K562 (cell line): ENCODE data around the gene UBL5.

Source experiments
- CBFA2T3 ChIP-seq: fragments of 450-650 bp; IDR thresholded peaks from 2 replicates; pipeline ENCODE4 v1.6.1; 2017
- ZNF175 ChIP-seq: fragments of 200-800 bp; sonication (Bioruptor generic); IDR thresholded peaks from 2 replicates; pipeline ENCODE4 v1.6.1; 2016; ENCODE audit warnings: low read depth, mild to moderate bottlenecking, missing genetic modification characterization, missing compliant biosample characterization
- TF ChIP-seq, protein P1 (sequence below): fragments of 250-450 bp; sonication (Bioruptor Pico); IDR thresholded peaks from 2 replicates; pipeline ENCODE4 v1.8.0; 2022; ENCODE audit warnings: inconsistent platforms, mild to moderate bottlenecking, moderate library complexity, borderline replicate concordance

DNA sequence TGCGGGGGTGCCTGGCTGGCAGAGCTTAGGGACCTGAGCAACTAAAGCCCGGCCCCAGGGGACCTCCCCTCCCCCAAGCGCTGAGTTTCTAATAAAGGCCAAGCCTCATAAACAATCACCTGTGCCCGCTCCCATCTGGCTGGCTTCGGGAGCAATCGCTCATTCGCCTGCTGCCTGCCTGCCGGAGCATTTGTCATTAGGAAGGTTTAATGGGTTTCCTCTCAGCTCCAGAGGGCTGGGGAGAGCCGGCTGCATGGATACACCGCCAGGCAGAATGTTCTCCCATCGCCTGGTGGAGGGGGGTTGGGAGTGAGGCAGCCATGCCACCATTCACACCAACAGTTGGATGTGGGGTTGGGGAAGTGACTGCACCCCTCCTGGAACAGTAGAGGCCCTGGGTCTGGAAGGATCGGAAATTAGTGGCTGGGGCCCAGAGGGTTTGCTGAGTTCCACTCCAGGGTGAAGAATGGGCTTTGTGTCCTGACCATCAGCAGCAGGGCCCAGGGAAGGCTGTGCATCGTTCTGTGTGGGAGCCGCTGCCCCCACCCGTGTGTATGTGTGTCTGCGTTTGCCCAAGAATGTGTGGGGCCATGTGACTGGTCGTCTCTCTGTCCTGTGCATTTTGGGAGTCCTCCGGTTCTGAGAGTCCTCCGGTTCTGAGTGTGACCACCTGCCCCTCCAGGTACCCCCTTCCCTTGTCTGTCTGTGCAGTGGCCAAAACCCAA, 22.7 kb downstream of the UBL5 start:
- TF ChIP-seq CBFA2T3 (no peak), ZNF175 (CRISPR knock-in tag) (no peak)
- TF ChIP-seq, protein P1, sequence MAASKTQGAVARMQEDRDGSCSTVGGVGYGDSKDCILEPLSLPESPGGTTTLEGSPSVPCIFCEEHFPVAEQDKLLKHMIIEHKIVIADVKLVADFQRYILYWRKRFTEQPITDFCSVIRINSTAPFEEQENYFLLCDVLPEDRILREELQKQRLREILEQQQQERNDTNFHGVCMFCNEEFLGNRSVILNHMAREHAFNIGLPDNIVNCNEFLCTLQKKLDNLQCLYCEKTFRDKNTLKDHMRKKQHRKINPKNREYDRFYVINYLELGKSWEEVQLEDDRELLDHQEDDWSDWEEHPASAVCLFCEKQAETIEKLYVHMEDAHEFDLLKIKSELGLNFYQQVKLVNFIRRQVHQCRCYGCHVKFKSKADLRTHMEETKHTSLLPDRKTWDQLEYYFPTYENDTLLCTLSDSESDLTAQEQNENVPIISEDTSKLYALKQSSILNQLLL = no peak
